Stomach (tissue), 4 donors: ENCODE measurements around the gene PARP9.
A peak's percentile ranks its signal among the peaks of the same experiment; 100 is the strongest.

Experiments used
- CTCF ChIP-seq, 7 experiments: fragments of 450-650 bp in 4 of 7; fragments of 200-600 bp in 3 of 7; sonication (generic) in 3 of 7; IDR thresholded peaks; one replicate each; pipeline ENCODE4 v1.5.1; 2016 to 2019; ENCODE audit warnings: antibody characterized with exemption in 7 of 7, control low read depth in 2 of 7, mild to moderate bottlenecking in 1 of 7
- EP300 ChIP-seq: sonication (generic); formaldehyde crosslinking; IDR thresholded peaks from one replicate; pipeline ENCODE4 v1.6.1; 2017; ENCODE audit warnings: antibody characterized with exemption
- POLR2AphosphoS5 ChIP-seq, 3 donors: sonication (generic); formaldehyde crosslinking; IDR thresholded peaks; one replicate each; pipeline ENCODE4 v1.6.1; 2016; ENCODE audit warnings: antibody characterized with exemption in 3 of 3

DNA sequence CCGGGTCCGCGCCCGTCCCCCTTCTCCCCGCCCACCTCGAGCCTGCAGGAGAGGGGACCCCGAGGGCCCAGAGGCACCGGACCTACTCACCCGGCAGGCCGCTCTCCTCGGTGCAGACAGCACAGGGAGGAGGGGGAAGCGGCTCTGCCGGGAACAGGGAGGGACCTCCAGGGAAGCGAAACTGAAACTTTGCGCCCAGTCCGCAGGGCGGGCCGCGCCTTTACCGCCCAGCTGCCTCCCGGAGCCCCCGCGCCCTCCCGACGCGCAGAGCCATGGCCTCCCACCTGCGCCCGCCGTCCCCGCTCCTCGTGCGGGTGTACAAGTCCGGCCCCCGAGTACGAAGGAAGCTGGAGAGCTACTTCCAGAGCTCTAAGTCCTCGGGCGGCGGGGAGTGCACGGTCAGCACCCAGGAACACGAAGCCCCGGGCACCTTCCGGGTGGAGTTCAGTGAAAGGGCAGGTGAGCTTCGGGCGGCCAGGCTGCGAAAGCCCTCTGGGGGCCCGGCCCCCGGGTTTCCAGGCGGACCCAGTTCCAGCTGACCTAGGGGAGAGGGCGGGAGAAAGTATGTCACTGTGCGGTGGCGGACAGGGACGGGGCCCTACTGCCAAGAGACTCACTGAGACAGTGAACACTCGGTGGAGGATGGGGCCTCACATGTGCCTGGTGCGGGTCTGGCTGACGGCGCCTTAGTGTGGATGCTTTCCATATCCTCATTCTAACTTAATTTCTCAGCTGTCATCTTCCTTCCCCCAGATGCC lies at the start of gene PARP9, which contains the start of gene DTX3L:
- TF ChIP-seq CTCF (IDR thresholded peaks at IDR 0.05) (no peak), POLR2AphosphoS5 (IDR thresholded peaks at IDR 0.05) (peak; percentile 60 to 95 (median 89)), EP300 (peak; percentile 5)
